ENCODE data around the gene SELP.

- TF ChIP-seq CTCF (IDR thresholded peaks at IDR 0.05) = peak in 6 of 7 experiments; percentile 37 to 71 (median 62)
- TF ChIP-seq POLR2A (IDR thresholded peaks at IDR 0.05) = no peak
Observed at GRCh38 chr1:169550294-169550693, 79.6 kb downstream of the SELP start.
